H1 (cell line): ENCODE measurements around the gene DGKD. TPM values are rescaled to one million over a fixed set of nuclear protein-coding genes. Genes with fewer than 3 reads are reported as not detected.

ENCODE experiments used
- CTCF ChIA-PET: fragments of 300-600 bp; sonication (Branson Sonifier 250); formaldehyde crosslinking; loops from one replicate; lab custom pipeline; 2021; ENCODE audit not compliant: partially characterized antibody; lab: Charles Lee
- POLR2A ChIA-PET: fragments of 300-600 bp; sonication (Branson Sonifier 250); formaldehyde crosslinking; loops from one replicate; lab custom pipeline; 2021; ENCODE audit warnings: inconsistent platforms; ENCODE audit not compliant: partially characterized antibody; lab: Charles Lee
- DNase-seq, 2 experiments: peaks; one replicate each; pipeline versions ENCODE4 v3.0.0 to v3.0.0-alpha.2; 2010 to 2022; ENCODE audit warnings: low spot score in 2 of 2, low read depth in 1 of 2, mixed read lengths in 1 of 2
- FAIRE-seq: peaks from 2 replicates; lab custom pipeline; 2011; peaks lifted over from hg19 to GRCh38; lab: Jason Lieb, UNC
- H2AFZ ChIP-seq: 2 replicates; pipeline ENCODE4 v1.8.1; 2012; ENCODE audit warnings: low read length, inconsistent platforms
- H2AK5ac ChIP-seq: 2 replicates; pipeline ENCODE4 v1.6.1; 2013; ENCODE audit warnings: low read depth, low read length
- H2BK120ac ChIP-seq: replicated peaks from 2 replicates; pipeline ENCODE3; 2013; ENCODE audit warnings: low read depth, low read length, inconsistent platforms
- H2BK12ac ChIP-seq: 2 replicates; pipeline ENCODE4 v1.6.1; 2013; ENCODE audit warnings: low read depth, low read length
- H2BK15ac ChIP-seq: 2 replicates; pipeline ENCODE4 v1.6.1; 2013; ENCODE audit warnings: low read length
- H2BK20ac ChIP-seq: 2 replicates; pipeline ENCODE4 v1.6.1; 2013; ENCODE audit warnings: low read length
- H2BK5ac ChIP-seq: 2 replicates; pipeline ENCODE4 v1.6.1; 2013; ENCODE audit warnings: low read depth, low read length
- H3K14ac ChIP-seq: 2 replicates; pipeline ENCODE4 v1.6.1; 2013; ENCODE audit warnings: inconsistent platforms; ENCODE audit not compliant: insufficient read length
- H3K18ac ChIP-seq: 2 replicates; pipeline ENCODE4 v1.6.1; 2013; ENCODE audit warnings: low read length; ENCODE audit errors: extremely low read depth
- H3K23ac ChIP-seq: 2 replicates; pipeline ENCODE4 v1.6.1; 2013; ENCODE audit warnings: inconsistent platforms; ENCODE audit not compliant: insufficient read length
- H3K23me2 ChIP-seq: 2 replicates; pipeline ENCODE4 v1.6.1; 2013; ENCODE audit warnings: low read depth, low read length
- H3K27ac ChIP-seq: 2 replicates; pipeline ENCODE4 v1.6.1; 2011; ENCODE audit warnings: low read depth, low read length, inconsistent platforms
- H3K27me3 ChIP-seq, 4 experiments: replicated peaks in 1 of 4; 1 replicate in 1 of 4; 2 replicates in 3 of 4; pipeline versions ENCODE4 v1.6.1 to v1.8.1; 2011 to 2013; ENCODE audit warnings: low read length in 3 of 4, mild to moderate bottlenecking in 3 of 4, inconsistent platforms in 2 of 4, mixed read lengths in 2 of 4, moderate library complexity in 1 of 4; ENCODE audit not compliant: control insufficient read depth in 3 of 4, insufficient read depth in 3 of 4; ENCODE audit errors: extremely low read depth in 1 of 4
- H3K36me3 ChIP-seq, 4 experiments: 2 replicates each; pipeline versions ENCODE4 v1.6.1 to v1.8.1; 2011 to 2013; ENCODE audit warnings: mild to moderate bottlenecking in 4 of 4, low read length in 3 of 4, moderate library complexity in 2 of 4, control low read depth in 1 of 4, inconsistent platforms in 1 of 4; ENCODE audit not compliant: insufficient read depth in 4 of 4, control insufficient read depth in 2 of 4
- H3K4ac ChIP-seq: replicated peaks from 2 replicates; pipeline ENCODE3; 2013; ENCODE audit warnings: low read length, low read depth, mixed read lengths, inconsistent platforms; ENCODE audit not compliant: insufficient read length
- H3K4me1 ChIP-seq, 4 experiments: replicated peaks in 1 of 4; 1 replicate in 1 of 4; 2 replicates in 3 of 4; pipeline versions ENCODE4 v1.6.1 to v1.8.1; 2011 to 2013; ENCODE audit warnings: low read length in 3 of 4, inconsistent platforms in 2 of 4, mixed read lengths in 1 of 4; ENCODE audit not compliant: insufficient read depth in 4 of 4, control insufficient read depth in 3 of 4
- H3K4me2 ChIP-seq, 2 experiments: 2 replicates each; pipeline versions ENCODE4 v1.6.1 to v1.8.1; 2011 to 2013; ENCODE audit warnings: low read depth in 2 of 2, low read length in 2 of 2, control low read depth in 1 of 2, inconsistent platforms in 1 of 2, mild to moderate bottlenecking in 1 of 2; ENCODE audit not compliant: insufficient read depth in 1 of 2
- H3K4me3 ChIP-seq, 4 experiments: fragments of 200-600, 300-600 bp in 1 of 4; sonication (generic), shearing (Covaris generic), sonication (Bioruptor Twin) in 1 of 4; 2 replicates each; pipeline versions ENCODE4 v1.5.1 to v1.8.1; 2011 to 2016; ENCODE audit warnings: low read length in 4 of 4, low read depth in 3 of 4, control low read depth in 2 of 4, inconsistent platforms in 2 of 4, mild to moderate bottlenecking in 2 of 4, mixed read lengths in 1 of 4, moderate library complexity in 1 of 4; ENCODE audit not compliant: insufficient read depth in 2 of 4; ENCODE audit errors: extremely low read depth in 1 of 4
- H3K56ac ChIP-seq: replicated peaks from 2 replicates; pipeline ENCODE3; 2013; ENCODE audit warnings: low read depth, mild to moderate bottlenecking, mixed read lengths, low read length, inconsistent platforms; ENCODE audit not compliant: insufficient read length
- H3K79me1 ChIP-seq: 2 replicates; pipeline ENCODE4 v1.6.1; 2013; ENCODE audit warnings: low read depth, low read length, control low read depth
- H3K79me2 ChIP-seq, 2 experiments: 2 replicates each; pipeline versions ENCODE4 v1.6.1 to v1.8.1; 2012 to 2013; ENCODE audit warnings: low read length in 2 of 2, mild to moderate bottlenecking in 2 of 2, inconsistent platforms in 1 of 2; ENCODE audit not compliant: insufficient read depth in 2 of 2, control insufficient read depth in 1 of 2
- H3K9ac ChIP-seq, 4 experiments: replicated peaks in 1 of 4; 1 replicate in 1 of 4; 2 replicates in 3 of 4; pipeline versions ENCODE4 v1.6.1 to v1.8.1; 2011 to 2013; ENCODE audit warnings: low read depth in 3 of 4, low read length in 3 of 4, control low read depth in 2 of 4, mild to moderate bottlenecking in 2 of 4, moderate library complexity in 2 of 4, inconsistent platforms in 1 of 4; ENCODE audit errors: extremely low read depth in 1 of 4
- H3K9me3 ChIP-seq, 2 experiments: 2 replicates each; pipeline versions ENCODE4 v1.6.1 to v1.8.1; 2012 to 2013; ENCODE audit warnings: mild to moderate bottlenecking in 2 of 2, moderate library complexity in 2 of 2, control low read depth in 1 of 2, inconsistent platforms in 1 of 2, low read depth in 1 of 2, low read length in 1 of 2, mixed read lengths in 1 of 2; ENCODE audit not compliant: insufficient read depth in 2 of 2
- H4K20me1 ChIP-seq, 2 experiments: replicated peaks in 1 of 2; 2 replicates each; pipeline versions ENCODE3 to v1.8.1; 2011 to 2013; ENCODE audit warnings: inconsistent platforms in 2 of 2, low read length in 2 of 2, mild to moderate bottlenecking in 1 of 2; ENCODE audit not compliant: insufficient read depth in 2 of 2, control insufficient read depth in 1 of 2
- H4K5ac ChIP-seq: 2 replicates; pipeline ENCODE4 v1.6.1; 2013; ENCODE audit warnings: low read length, low read depth, mixed read lengths, inconsistent platforms; ENCODE audit not compliant: insufficient read length
- H4K8ac ChIP-seq: 2 replicates; pipeline ENCODE4 v1.8.0; 2013; ENCODE audit warnings: mild to moderate bottlenecking, moderate library complexity, low read length, inconsistent platforms; ENCODE audit not compliant: insufficient read depth; ENCODE audit errors: extremely low read depth
- H4K91ac ChIP-seq: replicated peaks from 2 replicates; pipeline ENCODE3; 2013; ENCODE audit warnings: low read length, mixed read lengths, inconsistent platforms; ENCODE audit not compliant: insufficient read length
- CHD1 ChIP-seq: IDR thresholded peaks from 2 replicates; pipeline ENCODE4 v1.6.1; 2012; ENCODE audit warnings: low read depth, low read length, improper control_type of control experiment
- FOSL1 ChIP-seq: IDR thresholded peaks from 2 replicates; pipeline ENCODE4 v1.6.1; 2011; ENCODE audit warnings: mild to moderate bottlenecking, low read depth, low read length, moderate library complexity; ENCODE audit not compliant: insufficient read depth
- JUN ChIP-seq: IDR thresholded peaks from 2 replicates; pipeline ENCODE4 v1.6.1; 2011; ENCODE audit warnings: low read depth, mild to moderate bottlenecking, improper control_type of control experiment, low read length
- KDM4A ChIP-seq: IDR thresholded peaks from one replicate; pipeline ENCODE4 v1.7.1; 2012; ENCODE audit warnings: low read depth, mild to moderate bottlenecking, moderate library complexity, low read length, inconsistent platforms; ENCODE audit not compliant: severe bottlenecking
- KDM5A ChIP-seq: fragments of 200-600 bp; IDR thresholded peaks from 2 replicates; pipeline ENCODE4 v1.7.1; 2012; ENCODE audit warnings: mild to moderate bottlenecking, low read length, inconsistent platforms, mixed read lengths
- NANOG ChIP-seq: IDR thresholded peaks from 2 replicates; pipeline ENCODE4 v1.6.1; 2011; ENCODE audit warnings: low read length, low read depth, mild to moderate bottlenecking, inconsistent platforms; ENCODE audit not compliant: insufficient read depth, poor library complexity, severe bottlenecking
- POLR2A ChIP-seq, 2 experiments: IDR thresholded peaks; 1 replicate in 1 of 2; 2 replicates in 1 of 2; pipeline ENCODE4 v1.6.1; 2011; ENCODE audit warnings: low read depth in 2 of 2, low read length in 2 of 2, mild to moderate bottlenecking in 2 of 2; ENCODE audit errors: control extremely low read depth in 1 of 2
- POLR2AphosphoS5 ChIP-seq: IDR thresholded peaks from 2 replicates; pipeline ENCODE4 v1.6.1; 2011; ENCODE audit warnings: low read depth, low read length
- POU5F1 ChIP-seq: IDR thresholded peaks from 2 replicates; pipeline ENCODE4 v1.6.1; 2011; ENCODE audit warnings: low read depth, mild to moderate bottlenecking, low read length, moderate library complexity
- SAP30 ChIP-seq: fragments of 300-600 bp; sonication (generic); IDR thresholded peaks from 2 replicates; pipeline ENCODE4 v1.7.1; 2012; ENCODE audit warnings: low read length, moderate library complexity, mild to moderate bottlenecking, inconsistent platforms; ENCODE audit not compliant: insufficient read depth, insufficient replicate concordance
- SIX5 ChIP-seq: IDR thresholded peaks from 2 replicates; pipeline ENCODE4 v1.6.1; 2011; ENCODE audit warnings: mild to moderate bottlenecking, low read depth, low read length
- SP1 ChIP-seq: IDR thresholded peaks from 2 replicates; pipeline ENCODE4 v1.6.1; 2011; ENCODE audit warnings: low read depth, low read length
- SRF ChIP-seq: IDR thresholded peaks from 2 replicates; pipeline ENCODE4 v1.6.1; 2011; ENCODE audit warnings: mild to moderate bottlenecking, low read depth, low read length, moderate library complexity
- TAF1 ChIP-seq: IDR thresholded peaks from 2 replicates; pipeline ENCODE4 v1.6.1; 2011; ENCODE audit warnings: mild to moderate bottlenecking, low read depth, low read length
- TCF12 ChIP-seq: IDR thresholded peaks from 2 replicates; pipeline ENCODE4 v1.6.1; 2011; ENCODE audit warnings: low read depth, mild to moderate bottlenecking, low read length
- YY1 ChIP-seq: IDR thresholded peaks from 2 replicates; pipeline ENCODE4 v1.6.1; 2011; ENCODE audit warnings: low read depth, mild to moderate bottlenecking, low read length
- WGBS, 2 experiments: shearing (Covaris generic) in 1 of 2; methylation state at CpG; one replicate each; pipeline versions ENCODE4 v1.1.6 to v1.1.7; 2013 to 2015; ENCODE audit warnings: low lambda C conversion rate in 2 of 2, mixed read lengths in 2 of 2, inconsistent platforms in 1 of 2, low coverage in 1 of 2, missing lambda C conversion rate in 1 of 2; ENCODE audit not compliant: insufficient replicate concordance in 2 of 2, insufficient coverage in 1 of 2, insufficient read length in 1 of 2; ENCODE audit errors: extremely low coverage in 1 of 2, missing lambda C conversion rate in 1 of 2; 5-methylcytosine and 5-hydroxymethylcytosine counted together
- polyA plus RNA-seq, 7 experiments: library from polyadenylated mRNA; depleted of rRNA in 3 of 7; stranded (reverse) in 5 of 7; unstranded in 2 of 7; fragments of >200 nt in 5 of 7; fragments of 200-250 nt in 2 of 7; gene quantifications; 1 replicate in 5 of 7; 2 replicates in 1 of 7; 4 replicates in 1 of 7; pipeline versions ENCODE4 v1.2.1 to v1.2.3, GENCODE V29; 2011 to 2013; ENCODE audit warnings: missing spikeins in 2 of 7, mixed read lengths in 2 of 7
- total RNA-seq: library from RNA; stranded (reverse); fragmentation: NEBNext Ultra II Directional; extraction: Animal tissue kit (Norgen Biotek cat#: 25700); gene quantifications from 2 replicates; pipeline ENCODE4 v1.2.1, GENCODE V29; 2021

DGKD gene
- total and polyA plus RNA-seq, 2 of the 8 experiments (the other 6 are each of a cell fraction or from before 2014, with no cell fraction given) = 7.7 to 30.9 TPM

GRCh38 chr2:233455491-233455890, 101.2 kb downstream of the DGKD start:
- no peak overlapping the region for H2BK12ac ChIP-seq
- peaks cover 0 to 6% (median 1%) of the 10 kb centered on the region in 4 experiments; a peak in 3 of 8 replicates for H3K36me3 ChIP-seq
- H2BK120ac ChIP-seq = no peak overlapping the region
- H3K4ac ChIP-seq = no peak overlapping the region
- H2AK5ac ChIP-seq = no peak overlapping the region
- H4K8ac ChIP-seq = no peak overlapping the region
- no peaks in the 10 kb centered on the region for H3K79me1 ChIP-seq
- no peak overlapping the region for H3K27ac ChIP-seq
- no peak overlapping the region for H2AFZ ChIP-seq
- no peak overlapping the region for H3K4me3 ChIP-seq
- H3K56ac ChIP-seq = no peak overlapping the region
- H3K14ac ChIP-seq = no peak overlapping the region
- H3K23me2 ChIP-seq = no peaks in the 10 kb centered on the region
- H3K9ac ChIP-seq = no peak overlapping the region
- H4K5ac ChIP-seq = no peak overlapping the region
- CTCF ChIA-PET = interaction anchor here (0.6 to 2.0 kb wide), 5 partner anchors 9 to 377 kb away, joined by 3 to 7 read pairs (median 4); no protein-coding TSS in a partner anchor
- H3K9me3 ChIP-seq = no peaks in the 10 kb centered on the region
- 91% methylated on average over 7 of the region's 7 CpGs; no CpG with 5 or more reads in 1 of the 2 experiments for WGBS, 2 experiments
- no peak overlapping the region for H4K91ac ChIP-seq
- H3K27me3 ChIP-seq = no peaks in the 10 kb centered on the region
- H3K18ac ChIP-seq = no peak overlapping the region
- POLR2A ChIA-PET = no interaction called here
- FAIRE-seq (no peak), DNase-seq (no peak)
- no peak overlapping the region for H2BK15ac ChIP-seq
- H2BK5ac ChIP-seq = no peak overlapping the region
- H3K79me2 ChIP-seq = no peaks in the 10 kb centered on the region
- H3K23ac ChIP-seq = no peak overlapping the region
- H3K4me1 ChIP-seq = no peaks in the 10 kb centered on the region
- H2BK20ac ChIP-seq = no peak overlapping the region
- no peak overlapping the region for H3K4me2 ChIP-seq
- H4K20me1 ChIP-seq = peaks cover 0 to 2% of the 10 kb centered on the region in 2 experiments
- TF ChIP-seq KDM4A (no peak), SIX5 (no peak), TAF1 (no peak), KDM5A (no peak), SRF (no peak), POU5F1 (no peak), FOSL1 (no peak), SAP30 (no peak), YY1 (no peak), JUN (no peak), SP1 (no peak), CHD1 (no peak), NANOG (no peak), TCF12 (no peak), POLR2AphosphoS5 (no peak), POLR2A (IDR thresholded peaks at IDR 0.05; ENCODE audit: control extremely low read depth in 1 of 2, low read depth in 2 of 2, low read length in 2 of 2) (no peak)
